ENCODE data around the gene ABHD1. TPM values are rescaled to one million over a fixed set of nuclear protein-coding genes. Genes with fewer than 3 reads are reported as not detected.

ABHD1 gene
- total RNA-seq, 2 donors from 2014 or later, result 0.29 to 1.0 TPM

GRCh38 chr2:27139310-27139709 lies 15.7 kb downstream of the ABHD1 start, which contains the start of gene PRR30:
PRR30 (minus strand) TSS chr2:27139410; CDS start chr2:27138329, 1,081 bp downstream.
- 91 to 92% methylated on average over 4 of the region's 4 CpGs for WGBS, 2 experiments (ENCODE audit: insufficient coverage in 1 of 2, insufficient read length in 1 of 2)
- Histone ChIP-seq H3K9ac (ENCODE audit: extremely low read depth, low read length, poor library complexity, severe bottlenecking) (no peak within 1 kb of the TSS), H3K27me3 (ENCODE audit: control insufficient read depth, insufficient read depth, low read length, poor library complexity, severe bottlenecking) (peaks cover 6% of the 10 kb centered on the region), H3K4me3 (ENCODE audit: low read length) (no peak within 1 kb of the TSS), H3K4me1 (ENCODE audit: control insufficient read depth, insufficient read depth, low read length) (no peaks in the 10 kb centered on the region), H3K36me3 (ENCODE audit: control insufficient read depth, insufficient read depth, low read length) (no peaks in the 10 kb centered on the region), H3K27ac (ENCODE audit: low read depth, low read length) (no peak within 1 kb of the TSS), H3K9me3 (ENCODE audit: control insufficient read depth, low read length) (no peaks in the 10 kb centered on the region)
- no peak for TF ChIP-seq CTCF (conservative IDR thresholded peaks at IDR 0.05)
- Mint-ChIP-seq H3K4me1 (no peaks in the 10 kb centered on the region), H3K4me3 (no peak within 1 kb of the TSS), H3K27me3 (ENCODE audit: insufficient read depth) (peaks cover 25% of the 10 kb centered on the region), H3K9me3 (no peaks in the 10 kb centered on the region), H3K27ac (no peak within 1 kb of the TSS), H3K36me3 (ENCODE audit: low read depth) (no peaks in the 10 kb centered on the region)
- no peak for DNase-seq

- Mint-ChIP-seq H3K9me3 (no peaks in the 10 kb centered on the region), H3K27me3 (ENCODE audit: insufficient read depth) (peaks cover 23% of the 10 kb centered on the region), H3K4me3 (no peak overlapping the region), H3K36me3 (ENCODE audit: low read depth) (no peaks in the 10 kb centered on the region), H3K27ac (no peak overlapping the region), H3K4me1 (no peaks in the 10 kb centered on the region)
- H3K4me1 ChIP-seq (ENCODE audit: control insufficient read depth, insufficient read depth, low read length), result no peaks in the 10 kb centered on the region
- no peak for TF ChIP-seq CTCF (conservative IDR thresholded peaks at IDR 0.05)
- no peaks in the 10 kb centered on the region for H3K9me3 ChIP-seq (ENCODE audit: control insufficient read depth, low read length)
- H3K36me3 ChIP-seq (ENCODE audit: control insufficient read depth, insufficient read depth, low read length), result no peaks in the 10 kb centered on the region
- H3K4me3 ChIP-seq (ENCODE audit: low read length), result no peak overlapping the region
- H3K27ac ChIP-seq (ENCODE audit: low read depth, low read length), result no peak overlapping the region
- 86% methylated on average over 1 of the region's 1 CpG for WGBS, 2 experiments (ENCODE audit: insufficient coverage in 1 of 2, insufficient read length in 1 of 2)
- H3K9ac ChIP-seq (ENCODE audit: extremely low read depth, low read length, poor library complexity, severe bottlenecking), result no peak overlapping the region
- no peak for DNase-seq
- peaks cover 6% of the 10 kb centered on the region for H3K27me3 ChIP-seq (ENCODE audit: control insufficient read depth, insufficient read depth, low read length, poor library complexity, severe bottlenecking)
Observed at GRCh38 chr2:27143285-27143684, 19.7 kb downstream of the ABHD1 start.

- DNase-seq, result no peak
- no peaks in the 10 kb centered on the region for H3K4me1 Mint-ChIP-seq
- no peaks in the 10 kb centered on the region for H3K9me3 ChIP-seq (ENCODE audit: control insufficient read depth, low read length)
- no peak overlapping the region for H3K9ac ChIP-seq (ENCODE audit: extremely low read depth, low read length, poor library complexity, severe bottlenecking)
- no peak for TF ChIP-seq CTCF (conservative IDR thresholded peaks at IDR 0.05)
- no peaks in the 10 kb centered on the region for H3K36me3 ChIP-seq (ENCODE audit: control insufficient read depth, insufficient read depth, low read length)
- H3K27me3 Mint-ChIP-seq (ENCODE audit: insufficient read depth), result peaks cover 14% of the 10 kb centered on the region
- H3K4me1 ChIP-seq (ENCODE audit: control insufficient read depth, insufficient read depth, low read length), result no peaks in the 10 kb centered on the region
- no peak overlapping the region for H3K27ac ChIP-seq (ENCODE audit: low read depth, low read length)
- no peak overlapping the region for H3K27ac Mint-ChIP-seq
- H3K9me3 Mint-ChIP-seq, result no peaks in the 10 kb centered on the region
- no peak overlapping the region for H3K4me3 ChIP-seq (ENCODE audit: low read length)
- H3K4me3 Mint-ChIP-seq, result no peak overlapping the region
- WGBS, 2 experiments (ENCODE audit: insufficient coverage in 1 of 2, insufficient read length in 1 of 2), result 91 to 93% methylated on average over 2 of the region's 2 CpGs
- H3K36me3 Mint-ChIP-seq (ENCODE audit: low read depth), result no peaks in the 10 kb centered on the region
- H3K27me3 ChIP-seq (ENCODE audit: control insufficient read depth, insufficient read depth, low read length, poor library complexity, severe bottlenecking), result peaks cover 6% of the 10 kb centered on the region
Observed at GRCh38 chr2:27145682-27146081, 22.1 kb downstream of the ABHD1 start.

Measured in endodermal cell (in vitro differentiated cells).